Measurements from ENCODE around the gene CYP2J2.
"Not testable (repeated sequence)": the region's sequence is repeated elsewhere in the genome, so short reads cannot be mapped to it uniquely, and the experiment has no call there.

Gene CYP2J2

DNA sequence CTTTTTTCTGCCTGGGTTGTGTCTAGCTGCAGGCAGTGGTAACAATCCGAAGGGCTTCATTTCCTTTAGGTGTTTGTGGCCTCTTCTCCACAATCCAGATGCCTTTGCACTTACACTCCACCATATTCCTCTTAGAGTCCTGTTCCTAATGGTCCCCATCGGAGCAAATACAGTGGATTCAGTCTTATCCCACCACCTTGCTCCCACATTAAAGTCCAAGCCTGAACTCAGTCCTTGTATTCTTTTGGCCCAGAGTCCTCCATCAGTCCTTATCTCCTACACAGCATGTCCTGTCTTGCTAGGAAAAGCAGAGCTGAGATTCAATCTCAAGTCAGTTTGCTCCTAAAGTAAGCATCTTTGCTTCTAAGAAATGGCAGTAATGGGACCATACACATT is 8.8 kb downstream of the CYP2J2 start:
- no peak for DNase-seq

- DNase-seq, result no peak
Measured at GRCh38 chr1:59917026-59917784, 9.4 kb downstream of the CYP2J2 start.

DNA sequence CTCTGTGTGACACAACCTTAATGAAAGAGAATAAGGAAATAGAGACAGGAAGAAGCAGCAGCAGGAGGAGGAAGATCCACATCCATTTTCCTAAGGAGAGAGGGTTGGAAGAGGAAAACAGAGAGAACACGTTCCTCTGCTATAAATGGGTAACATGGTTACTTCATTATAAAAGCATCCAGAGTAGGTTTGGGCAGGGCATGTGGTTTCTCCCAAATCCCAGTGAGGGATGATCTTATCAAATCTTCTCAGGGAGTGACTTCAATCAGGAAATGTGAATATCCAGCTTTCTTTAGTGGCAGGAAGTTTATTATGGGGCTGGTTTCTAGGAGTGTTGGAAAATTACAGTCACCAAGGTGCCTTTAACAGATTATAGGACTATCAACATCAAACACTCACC is 11.1 kb downstream of the CYP2J2 start:
- no peak for DNase-seq

- not testable (repeated sequence) for DNase-seq
Measured at GRCh38 chr1:59914791-59915286, 11.7 kb downstream of the CYP2J2 start.

DNA sequence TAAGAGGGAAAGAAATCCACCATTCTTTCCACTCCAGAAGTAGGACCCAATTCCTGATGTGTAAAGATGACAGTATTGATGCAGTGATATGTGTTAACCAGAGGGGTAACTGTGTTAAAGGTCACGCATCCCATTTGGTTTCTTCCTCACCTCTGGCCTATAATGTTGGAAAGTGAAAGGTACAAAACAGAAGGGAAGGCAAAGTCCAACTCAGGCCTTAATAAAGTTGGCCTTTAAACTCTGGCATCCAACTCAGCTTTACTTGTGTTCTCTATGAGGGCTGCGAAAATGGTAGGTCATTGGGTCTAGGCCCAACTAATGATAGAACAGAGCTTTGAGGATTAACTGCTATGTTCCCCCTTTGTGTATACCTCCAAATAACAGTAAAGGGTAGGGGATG is 17.9 kb downstream of the CYP2J2 start:
- no peak for DNase-seq

GRCh38 chr1:59908084-59908483 is 18.5 kb downstream of the CYP2J2 start:
- DNase-seq, result no peak

GRCh38 chr1:59906931-59907330 is 19.6 kb downstream of the CYP2J2 start:
- no peak for DNase-seq

DNA sequence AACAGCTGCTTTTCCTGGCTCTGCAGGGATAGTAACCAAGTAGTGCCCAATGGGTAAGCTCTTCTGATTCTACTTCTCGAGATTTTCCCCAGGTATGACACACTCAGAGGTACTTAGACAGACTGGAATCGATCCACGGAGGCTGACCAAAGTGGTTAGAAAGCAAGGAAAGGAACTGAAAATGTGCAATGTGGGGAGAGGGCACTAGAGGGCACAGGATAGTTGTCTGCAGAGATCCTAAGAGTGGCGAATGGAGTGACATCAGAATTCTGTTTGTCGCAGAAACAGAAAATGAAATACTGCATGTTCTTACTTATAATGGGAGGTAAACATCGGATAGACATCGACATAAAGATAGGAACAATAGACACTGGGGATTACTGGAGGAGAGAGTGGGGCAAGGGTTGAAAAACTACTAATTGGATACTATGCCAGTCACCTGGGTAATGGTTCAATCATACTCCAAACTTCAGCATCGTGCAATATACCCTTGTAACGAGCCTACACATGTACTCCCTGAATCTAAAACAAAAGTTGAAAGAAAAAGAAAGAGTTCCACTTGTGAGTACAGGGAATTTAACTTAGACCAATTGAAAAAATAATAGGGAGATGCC is 23.3 kb downstream of the CYP2J2 start:
- peak; percentile 63 for DNase-seq

DNA sequence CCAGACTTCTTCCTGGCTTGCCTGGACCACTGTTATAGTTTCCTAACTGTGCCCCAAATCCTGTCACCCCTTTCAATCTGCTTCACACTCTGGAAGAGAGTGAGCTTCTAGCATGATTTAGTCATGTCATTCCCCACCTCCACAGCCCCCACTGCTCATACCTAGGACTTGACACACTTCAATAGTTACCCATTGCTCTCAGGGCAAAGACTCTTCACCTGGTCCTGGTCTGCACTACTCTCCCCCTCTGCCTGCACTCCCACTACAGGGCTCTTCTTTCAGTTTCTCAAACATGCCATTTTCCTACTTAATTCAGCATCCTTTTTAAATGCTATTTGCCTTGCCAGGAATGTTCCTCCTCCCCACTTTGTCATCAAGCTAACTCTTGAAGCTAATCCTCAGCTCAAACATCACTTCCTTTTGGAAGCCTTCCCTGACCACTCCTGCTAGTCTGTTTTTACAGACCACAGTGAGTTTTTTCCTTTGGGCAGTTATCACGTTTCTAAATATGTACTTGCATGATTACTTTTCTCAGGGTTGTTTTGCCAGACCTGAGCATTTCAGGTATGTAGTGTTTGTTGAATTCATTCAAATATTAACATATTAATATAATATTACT is 24.7 kb downstream of the CYP2J2 start:
- DNase-seq, result no peak

DNA sequence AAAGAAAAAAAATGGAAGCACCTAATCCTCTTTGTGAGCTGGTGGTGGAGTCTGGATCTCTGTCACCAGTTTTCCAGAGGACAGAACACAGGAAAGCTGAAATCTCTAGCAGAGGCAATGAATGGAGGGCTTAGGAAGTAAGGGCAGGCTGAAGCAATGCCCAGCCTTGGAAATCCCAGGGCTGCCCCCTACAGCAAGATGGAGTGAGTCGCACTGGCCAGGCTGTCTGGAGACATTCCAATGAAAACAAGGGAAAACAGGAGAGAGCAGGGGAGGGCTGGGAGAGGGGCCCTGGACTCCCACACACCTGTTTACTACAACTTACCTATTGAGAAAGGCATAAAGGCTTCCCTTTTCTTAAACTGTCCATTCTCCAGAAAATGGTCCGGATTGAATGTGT is 25.9 kb downstream of the CYP2J2 start:
- no peak for DNase-seq

DNA sequence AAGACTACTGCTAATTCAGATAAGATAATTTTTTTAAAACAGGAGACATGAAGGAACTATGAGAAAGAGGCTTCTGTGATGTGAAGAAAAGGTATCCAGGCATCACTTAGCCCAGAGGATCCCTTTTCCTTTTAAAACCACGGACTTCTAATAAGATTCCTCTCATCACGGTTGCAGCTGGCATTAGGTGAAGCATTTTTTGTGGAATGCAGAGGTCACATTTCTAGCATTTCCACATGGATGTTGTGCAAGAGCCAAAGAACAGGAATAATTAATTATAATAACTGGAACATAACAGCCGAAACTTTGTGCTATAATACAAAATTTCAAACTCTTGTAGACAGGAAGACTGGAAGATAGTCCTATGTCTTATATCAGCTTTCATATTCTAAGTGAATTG is 27.6 kb downstream of the CYP2J2 start:
- no peak for DNase-seq

- DNase-seq, result no peak
Measured at GRCh38 chr1:59897165-59897564, 29.4 kb downstream of the CYP2J2 start.

GRCh38 chr1:59892841-59893811 is 33.4 kb downstream of the CYP2J2 start:
- no peak for DNase-seq

GRCh38 chr1:59885160-59885832 is 41.3 kb downstream of the CYP2J2 start:
- no peak for DNase-seq

- DNase-seq, result no peak
Measured at GRCh38 chr1:59880735-59881134, 45.8 kb downstream of the CYP2J2 start.

- DNase-seq, result no peak
Measured at GRCh38 chr1:59879996-59880505, 46.5 kb downstream of the CYP2J2 start.

DNA sequence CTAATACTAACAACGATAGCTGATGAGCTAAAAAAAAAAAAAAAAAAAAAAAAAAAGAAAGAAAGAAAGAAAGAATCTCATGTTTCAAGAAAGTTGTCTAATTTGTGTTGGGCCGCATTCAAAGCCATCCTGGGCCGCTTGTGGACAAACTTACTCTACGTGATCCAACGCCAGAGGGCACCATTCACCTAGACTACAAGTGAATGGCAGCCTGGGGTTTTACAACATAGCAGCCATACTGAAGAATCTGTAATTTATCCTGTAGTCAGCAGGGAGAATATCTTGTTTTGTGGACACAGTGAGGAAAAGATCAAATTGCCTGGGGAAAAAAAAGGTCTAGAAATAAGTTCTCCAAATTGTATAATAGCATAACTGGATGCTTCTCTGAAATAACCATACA is 47.0 kb downstream of the CYP2J2 start:
- DNase-seq, result peak; percentile 47

DNA sequence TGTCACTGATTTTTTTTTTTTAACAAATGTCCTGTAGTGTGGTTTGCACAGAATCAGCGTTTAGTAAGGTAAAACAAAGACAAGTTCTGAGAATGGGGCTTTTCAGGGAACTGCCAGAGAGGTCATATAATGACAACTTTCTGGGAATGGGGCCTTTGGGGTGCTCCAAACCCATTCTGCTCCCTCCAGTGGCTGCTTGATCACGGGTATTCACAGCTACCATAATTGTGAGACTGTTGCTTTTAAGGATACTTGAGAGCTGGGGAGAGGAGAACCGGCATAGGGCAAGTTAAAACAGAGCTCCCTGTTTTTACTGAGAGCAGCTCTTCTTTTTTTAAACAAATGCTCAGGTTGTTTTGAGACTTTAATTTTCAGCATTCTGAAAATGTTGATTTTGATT is 48.2 kb downstream of the CYP2J2 start:
- DNase-seq, result no peak

DNA sequence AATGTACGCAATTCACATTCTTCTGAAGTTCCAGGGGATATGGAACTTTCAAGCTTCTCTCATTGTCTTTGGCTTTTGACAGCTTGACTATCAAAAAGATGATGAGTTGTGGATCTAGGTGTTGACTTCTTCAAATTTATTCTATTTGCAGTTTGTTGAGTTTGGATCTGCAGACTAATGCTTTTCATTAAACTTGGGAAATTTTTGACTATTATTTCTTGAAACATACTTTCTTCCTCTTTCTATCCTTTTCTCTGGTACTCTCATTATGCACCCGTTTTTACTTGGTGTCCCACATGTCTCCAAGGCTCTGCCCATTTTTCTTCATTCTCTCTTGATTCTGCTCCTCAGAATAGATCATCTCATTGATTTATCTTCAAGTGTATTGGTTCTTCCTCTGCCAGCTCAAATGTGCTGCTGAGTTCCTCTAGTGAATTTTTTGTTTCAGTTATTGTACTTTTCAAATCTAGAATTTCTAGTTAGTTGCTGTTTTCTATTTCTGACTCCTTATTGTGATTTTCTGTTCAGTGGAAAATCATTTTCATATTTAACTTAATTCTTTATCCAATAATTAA is 49.4 kb downstream of the CYP2J2 start:
- DNase-seq, result no peak

DNA sequence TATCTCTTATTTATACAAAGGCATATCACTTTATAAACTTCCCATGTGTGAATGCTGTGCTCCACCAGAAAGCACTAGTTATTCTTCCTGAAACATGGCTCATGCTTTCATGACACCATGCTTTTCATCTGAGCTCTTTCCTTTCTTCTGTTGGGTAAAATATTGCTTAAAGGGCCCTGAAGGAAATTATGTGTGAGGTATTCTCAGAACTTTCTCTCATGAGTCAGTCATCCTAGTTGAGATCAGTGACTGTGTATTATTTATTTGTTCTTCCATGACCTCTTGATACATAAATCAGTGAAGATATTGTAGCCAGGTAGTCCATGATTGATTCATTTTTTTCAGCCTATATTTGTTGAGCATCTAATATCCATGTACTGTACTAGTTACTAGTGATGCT is 54.8 kb downstream of the CYP2J2 start:
- DNase-seq, result no peak

DNA sequence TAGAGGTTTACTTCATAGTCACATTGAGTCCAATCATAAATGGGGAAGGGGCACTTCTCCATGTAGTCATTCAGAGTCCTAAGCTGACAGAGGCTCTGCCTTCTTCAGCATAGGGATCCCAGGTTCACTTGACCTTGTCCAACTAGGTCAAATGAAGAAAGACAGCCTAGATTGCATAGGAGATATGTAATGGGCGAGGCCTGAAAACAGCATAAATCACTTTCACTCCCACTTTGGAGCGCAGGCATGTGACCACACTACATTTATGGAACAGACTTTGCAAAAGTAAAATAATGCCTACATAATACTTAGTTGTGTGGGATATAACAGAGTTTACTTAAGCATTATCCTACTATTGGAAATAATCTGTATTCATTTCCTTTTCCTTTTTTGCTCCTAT is 60.1 kb downstream of the CYP2J2 start:
- DNase-seq, result no peak
